Muscle layer of duodenum (tissue), 2 donors: Measurements from ENCODE around the gene CFAP43.

Experiments
- H3K27ac ChIP-seq: one replicate; pipeline ENCODE4 v1.7.0; 2013; ENCODE audit warnings: mild to moderate bottlenecking, low read length
- H3K27me3 ChIP-seq: one replicate; pipeline ENCODE4 v1.7.0; 2013; ENCODE audit warnings: low read depth, mild to moderate bottlenecking, control low read depth, low read length
- H3K36me3 ChIP-seq, 2 donors: one replicate each; pipeline ENCODE4 v1.7.0; 2013; ENCODE audit warnings: low read length in 2 of 2, control low read depth in 1 of 2, mild to moderate bottlenecking in 1 of 2; ENCODE audit not compliant: insufficient read depth in 2 of 2, control insufficient read depth in 1 of 2
- H3K4me1 ChIP-seq, 2 donors: one replicate each; pipeline ENCODE4 v1.7.0; 2013; ENCODE audit warnings: low read length in 2 of 2, mild to moderate bottlenecking in 2 of 2, control low read depth in 1 of 2, moderate library complexity in 1 of 2; ENCODE audit not compliant: insufficient read depth in 2 of 2, control insufficient read depth in 1 of 2
- H3K4me3 ChIP-seq, 2 donors: one replicate each; pipeline ENCODE4 v1.7.0; 2013; ENCODE audit warnings: low read length in 2 of 2, low read depth in 1 of 2, mild to moderate bottlenecking in 1 of 2
- H3K9me3 ChIP-seq, 2 donors: one replicate each; pipeline ENCODE4 v1.7.0; 2013; ENCODE audit warnings: low read length in 2 of 2, control low read depth in 1 of 2, mild to moderate bottlenecking in 1 of 2; ENCODE audit not compliant: control insufficient read depth in 1 of 2
- donor health status: healthy.

The CFAP43 gene

GRCh38 chr10:104092749-104093148, 139.4 kb downstream of the CFAP43 start:
- H3K27ac ChIP-seq, result no peak overlapping the region
- H3K4me3 ChIP-seq, result no peak overlapping the region
- H3K9me3 ChIP-seq, result peaks cover 3 to 7% of the 10 kb centered on the region in 2 donors
- H3K4me1 ChIP-seq, result no peaks in the 10 kb centered on the region
- no peaks in the 10 kb centered on the region for H3K36me3 ChIP-seq
- peaks cover 4% of the 10 kb centered on the region for H3K27me3 ChIP-seq

DNA sequence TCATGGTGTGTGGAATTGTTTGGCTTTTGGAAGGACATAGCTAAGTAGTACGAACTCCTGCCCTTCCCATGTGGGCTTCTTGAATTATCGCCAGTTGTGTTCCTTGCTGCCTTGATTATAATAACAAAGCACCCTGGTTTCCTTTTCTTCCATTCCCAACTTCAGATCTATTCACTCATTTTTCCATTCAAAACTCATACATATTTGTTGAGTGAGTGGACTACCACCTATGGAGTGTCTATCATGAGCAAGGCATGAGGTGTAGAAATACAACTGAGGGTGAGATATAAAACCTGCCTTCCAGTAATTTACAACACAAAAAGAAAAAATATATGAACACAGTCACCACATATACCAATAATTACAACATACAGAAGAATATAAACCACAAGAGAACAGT, 141.6 kb downstream of the CFAP43 start:
- Histone ChIP-seq H3K9me3 (no peaks in the 10 kb centered on the region), H3K27ac (no peak overlapping the region), H3K36me3 (no peaks in the 10 kb centered on the region), H3K27me3 (no peaks in the 10 kb centered on the region), H3K4me1 (no peaks in the 10 kb centered on the region), H3K4me3 (no peak overlapping the region)

DNA sequence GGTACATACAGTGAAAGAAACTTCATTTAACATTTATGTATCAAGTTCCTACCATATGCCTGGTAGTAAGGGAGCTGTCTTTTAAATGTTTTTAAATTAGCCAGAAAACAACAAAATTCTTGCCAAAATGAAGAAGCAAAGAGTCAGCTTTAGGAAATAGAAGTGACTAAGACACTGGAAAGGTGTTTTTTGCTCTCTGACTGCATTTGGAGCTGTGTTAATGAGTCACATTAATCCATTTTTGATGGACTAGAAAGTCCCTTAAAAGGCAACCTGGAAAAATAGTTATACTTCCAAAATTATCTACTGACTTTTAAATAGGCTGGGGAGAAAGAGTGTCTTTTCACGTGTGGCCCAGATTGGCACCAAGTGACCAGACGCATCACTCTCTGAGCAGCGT, 142.5 kb downstream of the CFAP43 start:
- Histone ChIP-seq H3K4me3 (no peak overlapping the region), H3K4me1 (no peaks in the 10 kb centered on the region), H3K27me3 (no peaks in the 10 kb centered on the region), H3K27ac (no peak overlapping the region), H3K9me3 (no peaks in the 10 kb centered on the region), H3K36me3 (no peaks in the 10 kb centered on the region)

DNA sequence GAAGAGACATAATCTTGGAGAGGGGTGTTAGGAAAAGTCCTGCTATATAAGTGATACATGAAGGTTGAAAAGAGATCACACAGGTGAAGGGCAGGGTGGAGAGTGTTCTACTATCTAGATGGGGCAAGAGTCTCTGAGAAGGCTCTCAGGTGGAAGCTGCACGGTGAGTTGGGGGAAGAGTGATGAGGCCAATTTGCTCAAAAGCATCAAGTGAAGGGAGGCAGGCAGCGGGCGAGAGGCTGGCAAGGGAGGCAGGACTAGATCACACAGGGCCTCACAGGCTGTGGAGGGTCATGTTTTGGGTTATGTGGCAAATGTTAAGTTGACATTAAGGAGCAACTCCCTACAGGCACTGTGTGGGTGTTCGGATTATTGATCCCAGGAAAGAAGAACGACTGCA, 143.9 kb downstream of the CFAP43 start:
- Histone ChIP-seq H3K27ac (no peak overlapping the region), H3K9me3 (no peaks in the 10 kb centered on the region), H3K4me1 (no peaks in the 10 kb centered on the region), H3K27me3 (no peaks in the 10 kb centered on the region), H3K36me3 (no peaks in the 10 kb centered on the region), H3K4me3 (no peak overlapping the region)

GRCh38 chr10:104085801-104086400, 146.3 kb downstream of the CFAP43 start, which contains the start of gene COL17A1:
Gene COL17A1, minus strand, starts transcription at chr10:104085880. Its CDS starts 5,207 bp downstream, at chr10:104080673.
- Histone ChIP-seq H3K36me3 (no peaks in the 10 kb centered on the region), H3K27me3 (no peaks in the 10 kb centered on the region), H3K4me1 (no peaks in the 10 kb centered on the region), H3K9me3 (no peaks in the 10 kb centered on the region), H3K4me3 (no peak within 1 kb of the TSS), H3K27ac (no peak within 1 kb of the TSS)

DNA sequence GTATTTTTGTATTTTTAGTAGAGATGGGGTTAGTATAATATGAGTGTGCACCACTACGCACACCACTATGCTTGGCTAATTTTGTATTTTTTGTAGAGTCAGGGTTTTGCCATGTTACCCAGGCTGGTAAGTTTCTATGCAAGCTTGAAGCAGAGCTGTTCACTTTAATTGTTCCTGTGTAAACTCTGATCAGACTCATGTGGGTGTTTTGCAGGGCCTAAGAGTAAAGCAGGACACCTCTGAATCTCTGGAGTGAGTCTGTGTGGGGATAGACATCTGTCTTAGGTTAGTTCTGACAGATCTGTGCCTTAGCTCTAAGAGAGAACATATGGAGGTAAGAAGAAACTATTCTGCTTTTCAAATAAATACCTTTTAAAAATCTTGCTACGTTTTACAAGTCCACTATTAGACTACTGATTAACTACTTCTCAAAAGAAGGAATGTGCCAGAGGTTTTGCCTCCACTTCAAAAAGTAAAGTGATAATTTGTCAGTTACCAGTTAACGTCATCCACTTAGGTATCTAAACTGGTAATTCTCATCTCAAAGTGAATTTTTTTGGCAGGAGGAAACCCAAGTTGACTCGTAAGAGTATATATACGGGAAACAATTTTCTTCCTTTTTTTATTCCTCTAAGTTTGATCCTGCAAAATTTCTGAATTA, 147.6 kb downstream of the CFAP43 start:
- H3K27ac ChIP-seq, result no peak overlapping the region
- no peaks in the 10 kb centered on the region for H3K9me3 ChIP-seq
- no peaks in the 10 kb centered on the region for H3K4me1 ChIP-seq
- no peaks in the 10 kb centered on the region for H3K27me3 ChIP-seq
- H3K36me3 ChIP-seq, result no peaks in the 10 kb centered on the region
- H3K4me3 ChIP-seq, result no peak overlapping the region

GRCh38 chr10:104081998-104082397, 150.2 kb downstream of the CFAP43 start:
- H3K9me3 ChIP-seq, result no peaks in the 10 kb centered on the region
- no peak overlapping the region for H3K4me3 ChIP-seq
- H3K36me3 ChIP-seq, result no peaks in the 10 kb centered on the region
- H3K27ac ChIP-seq, result no peak overlapping the region
- H3K4me1 ChIP-seq, result no peaks in the 10 kb centered on the region
- H3K27me3 ChIP-seq, result no peaks in the 10 kb centered on the region

- no peaks in the 10 kb centered on the region for H3K9me3 ChIP-seq
- no peaks in the 10 kb centered on the region for H3K27me3 ChIP-seq
- H3K27ac ChIP-seq, result no peak overlapping the region
- no peak overlapping the region for H3K4me3 ChIP-seq
- H3K36me3 ChIP-seq, result no peaks in the 10 kb centered on the region
- H3K4me1 ChIP-seq, result no peaks in the 10 kb centered on the region
These were observed 151.4 kb downstream of the CFAP43 start for GRCh38 chr10:104080762-104081161.
